GM10248 (cell line): Measurements from ENCODE around the gene ZNF701.
"Not testable (repeated sequence)": the region's sequence is repeated elsewhere in the genome, so short reads cannot be mapped to it uniquely, and the experiment has no call there.

ENCODE experiments used
- CTCF ChIA-PET: fragments of 300-600 bp; sonication (Branson Sonifier 250); formaldehyde crosslinking; extraction: SDS; loops from one replicate; lab custom pipeline; 2021; ENCODE audit warnings: antibody characterized with exemption; lab: Yijun Ruan, JAX
- POLR2A ChIA-PET: fragments of 350-650 bp; sonication (Branson Sonifier 250); formaldehyde crosslinking; extraction: SDS; loops from one replicate; lab custom pipeline; 2020; ENCODE audit warnings: antibody characterized with exemption; lab: Yijun Ruan, JAX
- DNase-seq: peaks from one replicate; pipeline ENCODE4 v3.0.0; 2012; ENCODE audit errors: extremely low spot score
- CTCF ChIP-seq: IDR thresholded peaks from 2 replicates; pipeline ENCODE4 v1.5.1; 2012; ENCODE audit warnings: mild to moderate bottlenecking, low read depth; ENCODE audit errors: extremely low read depth, missing control alignments, control extremely low read depth

ZNF701 gene

DNA sequence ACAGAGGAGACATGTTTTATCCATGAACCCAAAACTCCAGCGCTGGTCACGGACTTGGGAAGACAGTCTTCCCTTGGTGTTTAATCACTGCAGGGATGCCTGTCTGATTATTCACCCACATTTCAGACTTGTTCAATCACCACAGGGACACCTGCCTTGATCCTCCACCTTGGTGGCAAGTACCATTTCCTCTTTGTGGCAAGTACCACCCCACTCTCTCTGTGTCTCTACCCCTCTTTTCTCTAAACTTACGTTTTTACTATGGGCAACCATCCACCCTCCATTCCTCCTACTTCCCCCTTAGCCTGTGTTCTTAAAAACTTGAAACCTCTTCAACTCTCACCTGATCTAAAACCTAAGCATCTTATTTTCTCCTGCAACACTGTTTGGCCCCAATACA is 51.3 kb downstream of the ZNF701 start:
- no peak for TF ChIP-seq CTCF
- ChIA-PET POLR2A (no interaction called here), CTCF (no interaction called here)

DNA sequence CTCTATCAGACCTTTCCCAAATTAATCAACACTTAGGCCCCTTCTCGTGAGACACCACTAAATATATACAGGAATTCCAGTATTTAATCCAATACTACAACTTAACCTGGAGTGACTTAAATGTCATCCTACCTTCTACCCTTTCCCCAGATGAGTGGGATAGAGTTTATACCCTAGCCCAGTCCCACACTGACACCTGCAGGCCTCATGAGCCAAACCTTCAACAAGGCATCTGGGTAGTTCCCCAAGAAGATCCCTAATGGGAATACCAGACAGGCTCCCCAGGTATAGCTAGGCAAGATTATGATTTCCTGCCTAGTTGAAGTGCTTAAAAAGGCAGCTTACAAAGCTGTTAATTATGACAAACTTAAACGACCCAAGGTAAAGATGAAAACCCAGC is 52.2 kb downstream of the ZNF701 start:
- CTCF ChIA-PET: interaction anchor here (2.8 kb wide), 1 partner anchor 14 kb away, joined by 10 read pairs; no protein-coding TSS in a partner anchor
- DNase-seq: no peak

More for the DNA sequence above, 51.3 kb downstream of the ZNF701 start:
- DNase-seq: no peak

DNA sequence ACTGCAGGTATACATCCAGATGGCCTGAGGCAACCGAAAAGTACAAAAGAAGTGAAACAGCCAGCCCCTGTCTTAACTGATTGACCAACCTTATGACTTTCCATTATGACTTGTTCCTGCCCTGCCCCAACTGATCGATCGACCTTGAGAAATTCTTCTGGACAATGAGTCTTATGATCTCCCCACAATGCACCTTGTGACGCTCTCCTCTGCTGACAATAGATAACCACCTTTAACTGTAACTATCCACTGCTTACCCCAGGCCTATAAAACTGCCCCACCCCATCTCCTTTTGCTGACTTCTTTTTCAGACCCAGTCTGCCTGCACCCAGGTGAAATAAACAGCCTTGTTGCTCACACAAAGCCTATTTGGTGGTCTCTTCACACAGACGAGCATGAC is 56.8 kb downstream of the ZNF701 start:
- ChIA-PET POLR2A (no interaction called here), CTCF (no interaction called here)
- no peak for TF ChIP-seq CTCF
- no peak for DNase-seq

More for the DNA sequence above, 52.2 kb downstream of the ZNF701 start:
- POLR2A ChIA-PET: no interaction called here
- no peak for TF ChIP-seq CTCF

DNA sequence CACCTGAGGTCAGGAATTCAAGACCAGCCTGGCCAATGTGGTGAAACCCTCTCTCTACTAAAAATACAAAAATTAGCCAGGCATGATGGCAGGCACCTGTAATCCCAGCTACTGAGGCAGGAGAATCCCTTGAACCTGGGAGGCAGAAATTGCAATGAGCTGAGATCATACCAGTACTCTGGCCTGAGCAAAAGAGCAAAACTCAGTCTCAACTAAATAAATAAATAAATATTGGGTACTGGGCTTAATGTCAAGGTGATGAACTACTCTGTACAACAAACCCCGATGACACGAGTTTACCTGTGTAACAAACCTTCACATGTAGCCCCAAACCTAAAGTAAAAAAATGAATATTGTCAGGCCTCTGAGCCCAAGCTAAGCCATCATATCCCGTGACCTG is 57.4 kb downstream of the ZNF701 start:
- POLR2A ChIA-PET, DNase-seq, CTCF ChIA-PET: not testable (repeated sequence)

GRCh38 chr19:52635786-52636570 is 65.9 kb downstream of the ZNF701 start:
- ChIA-PET POLR2A (no interaction called here), CTCF (no interaction called here)
- no peak for DNase-seq
- TF ChIP-seq CTCF: no peak
